NCI-H510A (cell line): ENCODE measurements around the gene DCC.

Experiments
- DNase-seq: peaks from one replicate; lab custom pipeline; 2025; lab: John Stamatoyannopoulos, UW

The DCC gene

DNA sequence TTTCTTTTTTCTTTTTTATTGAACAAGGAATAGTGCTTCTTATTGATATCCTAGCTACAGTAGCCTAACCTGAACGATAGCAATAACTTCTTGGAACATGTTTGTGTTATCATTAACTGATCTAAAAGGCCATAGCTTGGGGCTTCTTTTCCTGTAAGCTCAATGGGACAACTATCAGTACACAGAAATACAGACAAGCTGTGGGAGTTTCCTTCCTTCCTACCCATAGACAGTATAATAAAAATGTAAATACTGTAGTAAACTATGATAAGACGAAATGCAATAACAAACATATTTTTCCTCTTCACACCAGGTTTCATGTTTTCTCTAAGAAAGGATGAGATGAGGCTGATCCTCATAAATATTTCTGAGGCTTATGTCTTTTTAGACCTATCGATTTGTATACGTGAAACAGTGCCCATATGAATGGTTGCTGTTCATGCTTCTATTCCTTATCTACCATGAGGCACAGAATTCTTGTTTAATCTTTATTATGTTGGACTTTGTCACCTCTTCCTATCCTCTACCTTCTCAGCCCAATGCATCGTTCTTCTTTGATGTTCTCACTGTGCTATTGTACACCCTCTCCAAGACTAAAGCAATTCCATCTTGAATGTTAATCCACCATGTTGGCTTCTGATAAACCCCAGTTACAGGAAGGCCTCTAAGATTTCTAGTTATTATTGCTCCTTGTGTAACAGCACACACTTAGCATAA, 361.4 kb downstream of the DCC start:
- DNase-seq = no peak

DNA sequence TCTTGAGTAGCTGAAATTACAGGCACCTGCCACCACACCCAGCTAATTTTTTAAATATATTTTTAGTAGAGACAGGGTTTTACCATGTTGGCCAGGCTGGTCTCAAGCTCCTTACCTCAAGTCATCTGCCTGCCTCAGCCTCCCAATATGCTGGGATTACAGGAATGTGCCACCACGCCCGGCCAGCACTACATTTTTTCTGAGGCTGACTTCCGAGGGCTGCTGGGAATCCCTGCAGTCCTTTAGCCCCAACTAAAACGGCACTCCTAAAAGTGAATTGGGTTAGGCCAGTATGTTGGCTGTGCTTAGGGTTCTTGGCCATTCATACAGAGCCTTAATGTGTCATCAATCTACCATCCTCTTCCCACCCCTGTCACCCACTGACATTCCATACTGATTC, 375.4 kb downstream of the DCC start:
- no peak for DNase-seq

DNA sequence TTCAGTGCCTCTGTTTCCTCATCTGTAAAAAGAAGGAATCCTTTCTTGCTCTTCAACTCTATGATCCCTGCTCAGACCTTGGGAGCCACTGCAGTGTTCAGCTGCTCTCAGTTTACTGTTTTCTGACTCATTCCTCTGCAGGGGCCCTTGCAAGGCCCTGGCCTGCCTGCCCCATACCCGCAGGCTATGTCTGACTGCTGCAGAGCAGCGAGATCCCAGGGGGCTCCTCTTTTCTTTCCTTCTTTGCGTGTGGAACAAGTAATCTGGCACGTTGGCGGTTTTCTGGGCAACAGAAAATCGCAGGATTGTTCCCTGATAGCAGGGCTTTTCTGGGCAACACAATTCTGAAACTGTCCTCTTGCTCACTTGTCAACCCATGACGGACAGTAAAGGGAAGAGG, 376.0 kb downstream of the DCC start:
- DNase-seq = no peak

DNA sequence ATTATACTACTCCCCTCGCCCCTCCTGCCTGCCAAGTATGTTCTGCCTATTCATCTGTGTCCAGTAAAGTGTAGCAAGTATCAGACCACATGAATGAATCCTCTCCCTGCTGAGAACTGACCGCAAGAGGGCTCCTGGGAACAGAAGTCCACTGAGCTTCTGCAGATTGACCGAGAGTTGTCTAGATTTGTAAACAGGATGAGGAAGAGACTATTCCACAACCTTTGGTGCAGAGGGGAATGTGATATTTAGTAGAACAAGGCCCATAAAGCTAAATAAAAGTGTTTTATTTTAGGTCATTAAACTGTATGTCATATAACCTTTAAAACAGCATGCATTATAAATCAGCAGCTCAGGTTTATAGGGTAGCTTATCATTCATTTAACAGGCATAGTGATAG, 377.0 kb downstream of the DCC start:
- no peak for DNase-seq

DNA sequence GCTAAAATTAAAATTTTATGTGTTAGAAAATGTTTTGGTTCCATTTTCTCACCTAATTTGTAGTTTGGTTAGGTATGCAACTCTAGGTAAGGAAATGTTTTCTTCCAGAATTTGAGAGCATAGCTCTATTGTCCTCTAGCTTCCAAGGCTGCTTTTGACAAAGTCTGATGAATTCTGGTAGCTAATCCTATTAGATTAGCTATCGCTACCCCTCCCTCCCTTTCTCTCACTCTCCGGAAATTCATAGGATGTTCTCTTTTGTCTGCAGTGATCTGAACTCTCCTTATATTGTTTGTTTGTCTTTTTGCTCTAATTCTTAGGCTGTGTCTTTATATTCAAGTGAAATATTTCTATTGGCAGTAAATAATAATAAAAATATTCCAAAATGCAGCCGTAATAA, 382.9 kb downstream of the DCC start:
- no peak for DNase-seq

DNA sequence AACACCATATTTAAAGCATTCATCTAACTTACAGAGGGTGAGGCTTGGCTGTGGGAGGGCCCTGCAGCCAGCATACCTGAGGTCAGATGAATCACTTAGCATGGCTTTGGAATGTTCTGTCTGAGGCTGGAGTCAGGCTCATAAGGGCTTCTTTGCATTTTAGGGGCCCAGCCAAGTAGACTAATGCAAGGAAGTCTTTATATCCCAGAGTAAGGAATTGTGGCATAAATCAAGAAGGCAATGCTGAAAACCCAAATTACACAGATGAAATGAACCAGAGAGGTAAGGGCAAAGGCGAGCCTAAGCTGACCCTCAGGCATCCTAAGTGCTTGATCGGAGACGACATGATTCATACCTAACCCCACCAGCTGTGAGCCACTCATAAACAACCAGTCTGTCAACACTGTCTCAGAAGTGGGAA, 383.6 kb downstream of the DCC start:
- DNase-seq = no peak

DNA sequence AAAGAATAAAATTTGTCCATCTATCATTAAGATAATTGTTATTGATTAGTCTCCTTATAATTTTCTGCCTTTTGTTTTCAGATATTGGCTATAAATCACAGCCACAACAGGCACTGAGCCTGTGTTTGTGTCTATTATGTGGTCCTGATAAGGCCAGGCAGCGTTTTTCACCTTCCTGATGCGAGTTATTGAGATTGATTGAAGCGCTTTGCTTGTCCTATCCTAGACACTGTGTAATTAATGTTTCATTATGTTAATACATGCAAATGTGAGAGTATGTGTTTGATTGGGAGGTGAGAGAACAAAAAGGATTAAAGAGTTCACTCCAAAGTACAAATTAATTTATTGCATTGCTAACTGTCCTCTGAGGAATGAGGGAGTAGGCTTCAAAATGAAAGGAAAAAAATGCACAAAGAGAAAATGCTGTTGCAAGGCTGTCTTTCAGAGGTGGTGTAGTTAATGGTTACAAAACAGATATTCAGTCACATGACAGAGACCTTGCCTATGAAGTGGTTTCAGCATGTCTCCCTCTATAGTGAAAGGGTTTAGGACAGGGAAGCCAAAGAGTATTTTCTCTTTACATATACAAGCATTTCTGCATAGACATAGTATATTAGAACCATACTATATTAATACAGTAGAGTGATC, 391.1 kb downstream of the DCC start:
- DNase-seq = no peak

DNA sequence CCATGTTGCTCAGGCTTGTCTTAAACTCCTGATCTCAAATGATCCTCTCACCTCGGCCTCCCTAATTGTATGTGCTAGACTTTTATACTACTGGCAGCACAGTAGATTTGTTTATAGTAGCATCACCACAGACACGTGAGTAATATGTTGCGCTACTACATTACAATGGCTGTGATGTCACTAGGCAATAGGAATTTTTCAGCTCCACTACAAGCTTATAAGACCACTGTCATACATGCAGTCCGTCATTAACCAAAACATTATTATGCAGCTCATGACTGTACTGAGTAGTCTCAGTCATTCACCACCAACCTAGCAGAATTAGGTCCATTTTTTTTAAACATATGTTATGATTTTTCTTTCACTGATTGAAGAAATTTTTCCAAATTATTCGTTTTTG, 398.9 kb downstream of the DCC start:
- DNase-seq = no peak

DNA sequence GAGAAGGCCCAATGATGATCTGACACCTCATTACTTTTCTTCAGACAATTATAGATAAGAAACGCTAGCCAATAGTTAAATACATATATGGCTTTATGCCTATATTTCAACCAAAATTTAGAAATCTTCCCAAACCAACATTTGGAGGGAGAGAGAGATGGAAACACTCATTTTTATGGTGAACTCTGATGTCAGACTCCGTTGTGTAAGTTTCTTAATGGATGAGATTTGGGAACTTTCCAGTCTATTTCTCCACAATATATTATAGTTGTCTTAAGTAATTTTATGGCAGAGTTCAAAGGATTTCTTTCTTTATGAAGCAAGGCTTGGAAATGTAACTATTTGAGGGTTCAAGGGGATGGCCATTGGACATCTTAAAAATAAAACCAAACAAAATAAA, 407.0 kb downstream of the DCC start:
- DNase-seq = no peak

DNA sequence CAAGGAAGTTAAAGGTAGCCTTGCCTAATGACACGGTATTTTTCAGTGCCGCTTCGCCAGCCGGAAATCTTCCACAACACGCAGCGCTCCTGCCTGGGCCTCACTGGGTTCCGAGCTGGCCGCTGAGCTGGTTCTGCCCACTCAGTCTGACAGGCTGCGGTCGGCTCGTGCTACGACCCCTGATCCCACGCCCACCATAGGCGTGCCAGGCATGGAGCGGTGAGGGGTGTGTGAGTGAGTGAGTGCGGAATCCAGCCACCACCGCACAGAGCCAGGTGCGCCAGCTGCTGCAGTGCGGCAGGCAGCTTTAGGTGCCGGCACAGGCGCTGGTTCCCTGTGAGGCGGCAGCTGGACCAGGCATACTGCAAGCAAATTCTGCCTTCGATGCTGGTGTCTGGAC, 407.9 kb downstream of the DCC start:
- DNase-seq = no peak

DNA sequence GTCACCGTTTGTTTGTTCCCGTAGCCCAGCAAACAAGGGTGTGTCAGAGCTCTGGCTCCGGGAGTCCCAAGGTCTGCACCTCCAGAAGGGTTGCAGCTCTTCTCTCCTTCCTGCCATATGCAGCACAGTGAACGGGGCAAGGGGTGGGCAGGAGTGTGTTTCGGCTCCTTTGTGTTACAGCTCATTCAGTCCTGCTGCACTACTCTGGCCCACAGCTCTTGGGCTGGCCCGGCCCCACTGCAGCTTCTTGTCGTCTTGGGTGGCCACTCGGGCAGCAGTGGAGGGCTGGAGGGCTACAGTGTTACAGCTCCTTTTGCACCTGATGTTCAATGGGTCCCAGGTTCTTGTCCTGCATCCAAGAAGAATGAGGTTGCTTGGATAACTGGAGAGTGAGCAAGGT, 408.3 kb downstream of the DCC start:
- no peak for DNase-seq

DNA sequence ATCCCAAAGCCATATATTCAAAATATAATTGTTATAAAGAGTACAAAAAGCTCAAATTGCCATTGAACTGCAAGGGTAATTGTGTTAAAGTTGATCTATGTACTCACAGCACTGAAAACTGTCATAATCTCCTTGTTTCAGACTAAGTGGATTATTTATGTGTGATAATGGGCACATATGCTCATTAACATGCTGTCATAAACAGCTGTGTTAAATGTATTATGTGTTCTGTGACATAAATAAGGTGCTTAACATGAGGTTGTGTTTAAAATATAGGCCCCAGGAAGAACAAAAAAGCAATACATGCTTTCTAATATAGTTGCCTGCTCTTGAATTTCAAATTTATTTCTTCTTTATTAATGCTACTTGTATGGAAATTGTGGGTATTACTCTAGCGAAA, 409.5 kb downstream of the DCC start:
- DNase-seq = no peak

DNA sequence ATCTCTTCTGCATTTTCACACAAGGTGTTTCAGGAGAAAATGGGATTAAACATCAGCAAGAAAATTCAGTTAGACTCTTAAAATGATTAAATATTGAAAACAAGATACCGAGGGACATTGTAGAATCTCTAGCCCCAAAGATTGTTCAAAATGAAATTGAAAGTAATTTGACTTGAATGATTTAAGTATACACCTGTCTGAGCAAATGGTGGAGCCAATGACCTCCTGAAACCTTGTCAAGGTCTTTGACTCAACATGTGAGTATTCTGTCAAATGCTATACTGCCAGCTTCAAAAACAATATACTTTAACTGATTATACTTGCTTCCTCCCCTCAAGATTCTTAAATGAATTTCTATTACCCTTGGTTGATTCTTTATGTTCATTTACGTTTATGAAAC, 411.0 kb downstream of the DCC start:
- no peak for DNase-seq

DNA sequence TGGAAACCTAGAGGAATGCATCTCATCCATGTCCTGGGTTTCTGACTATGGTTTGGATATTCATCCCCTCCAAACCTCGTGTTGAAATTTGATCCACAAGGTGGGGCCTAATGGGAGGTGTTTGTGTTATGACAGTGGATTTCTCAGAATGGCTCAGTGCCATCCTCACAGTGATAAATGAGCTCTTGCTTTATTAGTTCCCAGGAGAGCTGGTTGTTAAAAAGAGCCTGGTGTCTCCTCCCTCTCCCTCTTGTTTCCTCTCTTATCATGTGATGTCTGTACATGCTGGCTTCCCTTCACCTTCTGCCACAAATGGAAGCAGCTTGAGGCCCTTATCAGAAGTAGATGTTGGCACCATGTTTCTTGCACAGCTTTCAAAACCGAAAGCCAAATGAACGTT, 424.3 kb downstream of the DCC start:
- peak; percentile 13 for DNase-seq

DNA sequence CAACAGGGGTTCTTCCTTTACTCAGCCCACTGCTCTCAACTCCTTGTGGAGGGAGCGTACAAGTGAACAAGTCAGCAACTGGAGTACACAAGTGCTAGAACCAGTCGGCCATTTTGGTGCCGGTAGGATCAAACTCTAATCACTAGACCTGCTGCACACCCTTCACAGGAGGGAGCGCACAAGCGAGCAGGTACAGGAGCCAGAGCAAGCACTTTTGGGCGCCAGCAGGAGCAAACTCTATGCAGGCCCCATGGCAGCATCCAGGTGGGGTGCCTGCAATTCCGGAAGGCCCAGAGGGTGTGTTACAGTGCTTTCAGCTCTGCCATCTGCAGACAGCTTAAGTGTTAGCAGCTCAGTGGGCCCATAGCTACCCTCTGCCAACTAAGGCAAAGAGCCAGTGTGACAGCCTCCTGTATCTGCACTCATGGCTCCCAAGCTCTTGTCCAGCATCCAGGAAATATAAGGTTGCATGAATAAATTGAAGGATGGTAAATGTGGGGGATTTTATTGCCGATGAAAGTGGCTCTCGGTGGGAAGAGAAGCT, 426.1 kb downstream of the DCC start:
- DNase-seq = no peak

DNA sequence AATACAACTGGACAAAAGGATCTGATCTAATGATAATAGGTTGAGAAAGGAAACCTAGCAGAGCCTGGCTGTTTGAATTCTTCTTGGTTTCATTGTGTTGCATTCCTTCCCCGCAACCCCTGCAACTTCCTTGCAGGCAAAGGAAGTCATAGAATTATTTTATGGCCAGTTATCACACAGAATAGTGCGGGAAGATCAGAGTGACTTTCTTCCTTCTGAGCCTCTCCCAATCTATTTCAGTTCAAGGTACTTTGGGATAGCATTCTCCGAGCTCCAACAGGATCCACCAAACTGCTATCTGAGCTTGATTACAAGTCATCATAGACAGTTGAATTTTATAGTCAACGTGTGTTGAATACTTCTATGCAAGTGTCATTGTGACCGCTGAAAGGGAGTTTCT, 441.1 kb downstream of the DCC start:
- DNase-seq = no peak

DNA sequence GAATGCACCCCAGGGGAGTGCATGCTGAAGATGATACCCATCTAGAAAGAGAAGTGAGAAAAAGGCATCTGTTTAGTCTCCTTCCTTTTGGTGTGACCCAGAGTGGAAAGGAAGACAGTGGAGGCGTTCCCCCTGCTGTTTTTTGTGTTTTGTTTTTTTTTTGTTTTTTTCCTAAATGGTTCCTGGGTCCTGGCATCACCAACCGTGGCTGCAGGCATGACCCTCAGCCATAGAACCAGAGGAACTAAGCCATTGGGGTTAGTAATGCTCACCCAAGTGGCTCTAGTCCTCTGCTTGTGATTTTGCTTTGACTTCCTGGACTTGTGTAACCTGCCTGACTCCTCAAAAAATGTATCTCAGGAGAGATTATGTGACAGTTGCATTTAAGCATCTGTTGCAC, 451.3 kb downstream of the DCC start:
- DNase-seq = no peak

DNA sequence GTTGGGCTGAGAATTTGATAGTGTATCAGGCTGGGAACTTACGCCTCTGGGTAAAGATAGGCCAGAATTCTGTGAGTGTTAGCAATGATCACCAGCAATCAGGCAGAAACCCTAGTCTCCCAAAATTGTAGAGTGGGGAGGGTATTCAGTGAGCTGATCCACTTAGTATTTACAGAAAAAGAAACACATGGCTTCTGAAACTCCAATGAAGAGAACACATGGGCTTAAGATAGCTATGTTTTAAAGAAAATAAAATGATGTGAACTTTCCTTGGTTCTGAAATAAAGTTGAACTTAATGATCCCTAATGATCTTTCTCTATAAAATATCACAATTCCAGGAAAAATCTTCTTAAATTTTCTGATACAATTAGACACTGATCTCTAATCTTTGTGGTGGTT, 472.8 kb downstream of the DCC start:
- no peak for DNase-seq

DNA sequence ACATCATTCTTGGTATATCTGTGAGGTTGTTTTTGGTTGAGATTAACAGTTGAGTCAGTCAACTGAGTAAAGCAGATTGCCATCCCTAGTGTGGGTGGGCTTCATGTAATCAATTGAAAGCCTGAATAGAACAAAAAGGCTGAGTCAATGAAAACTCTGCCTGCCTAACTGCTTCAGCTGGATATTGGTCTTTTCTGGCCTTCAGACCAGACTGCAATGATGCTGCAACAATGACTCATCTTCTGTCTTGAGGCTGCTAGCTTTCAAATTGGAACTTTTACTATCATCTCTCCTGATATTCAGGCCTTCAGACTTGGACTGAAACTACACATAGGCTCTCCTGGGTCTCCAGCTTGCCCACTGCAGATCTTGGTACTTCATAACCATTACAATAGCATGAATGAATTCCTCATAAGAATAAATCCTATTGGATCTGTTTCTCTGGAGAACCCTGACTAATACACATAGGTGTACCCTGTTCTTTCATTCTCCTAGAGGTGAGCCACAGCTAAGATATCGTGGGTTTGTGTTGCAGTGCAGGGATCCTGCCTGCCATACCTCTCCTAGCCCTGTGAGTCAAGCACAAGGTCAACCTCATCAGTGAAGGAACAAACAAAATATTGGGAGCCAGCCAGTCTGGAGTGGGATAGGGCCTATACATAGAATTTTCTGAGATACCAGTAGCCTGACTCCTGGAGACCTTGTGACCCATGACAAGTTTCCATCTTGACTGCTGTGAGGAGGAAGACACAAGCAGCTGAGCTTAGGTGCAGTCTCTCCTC, 473.8 kb downstream of the DCC start:
- no peak for DNase-seq

DNA sequence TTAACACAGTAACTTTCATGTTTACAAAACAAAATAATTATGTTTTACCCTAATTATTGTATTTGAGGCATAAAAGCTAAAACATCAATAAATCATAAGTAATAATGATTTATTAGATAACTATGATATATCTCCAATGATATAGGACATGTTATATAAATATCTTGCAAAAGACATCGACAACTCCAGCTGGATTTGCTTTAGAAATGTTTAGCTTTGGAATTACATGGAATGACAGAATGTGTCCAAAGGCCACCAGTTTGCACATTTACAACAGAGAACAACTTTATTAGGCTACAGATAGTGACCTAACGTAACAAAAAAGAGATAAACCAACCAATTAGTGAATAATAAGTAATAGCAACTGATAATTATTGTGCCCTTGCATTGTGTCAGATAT, 475.7 kb downstream of the DCC start:
- DNase-seq = no peak

DNA sequence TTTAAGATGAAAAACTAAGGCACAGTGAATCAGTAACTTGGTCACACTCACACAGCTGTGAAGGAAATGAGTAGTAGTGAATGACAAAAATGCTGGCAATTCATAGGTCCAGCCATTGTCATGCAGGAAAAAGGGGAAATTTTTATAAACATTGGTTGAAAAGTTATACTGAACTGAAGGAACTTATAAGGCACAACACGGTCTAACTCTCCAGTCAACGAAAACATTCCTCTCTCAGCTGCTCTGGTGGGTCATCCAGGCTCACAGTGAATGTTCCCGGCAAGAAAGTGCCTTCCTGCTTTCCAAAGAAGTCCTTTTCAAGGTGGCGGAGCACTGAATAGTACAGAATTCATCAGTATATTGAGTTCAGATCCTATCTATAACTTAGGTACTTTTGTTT, 476.1 kb downstream of the DCC start:
- no peak for DNase-seq

DNA sequence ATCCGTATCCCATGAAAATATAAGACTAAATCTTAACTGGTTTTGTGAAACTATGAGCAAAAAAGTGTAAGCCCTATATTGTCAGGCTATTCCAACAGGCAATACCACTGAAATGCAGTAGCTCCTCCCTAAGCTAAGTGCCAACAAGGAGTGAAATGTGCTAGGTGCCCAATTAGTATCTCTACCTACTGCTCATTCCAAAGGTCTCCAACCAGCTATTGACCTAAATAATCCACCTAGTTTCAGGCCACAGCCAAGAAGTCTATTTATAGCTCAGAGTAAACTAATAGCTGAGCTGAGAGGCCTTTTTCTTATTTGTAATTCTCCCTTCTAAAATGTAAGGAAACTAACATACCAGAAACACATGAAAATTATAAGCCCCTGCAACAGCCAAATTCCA, 482.2 kb downstream of the DCC start:
- no peak for DNase-seq

DNA sequence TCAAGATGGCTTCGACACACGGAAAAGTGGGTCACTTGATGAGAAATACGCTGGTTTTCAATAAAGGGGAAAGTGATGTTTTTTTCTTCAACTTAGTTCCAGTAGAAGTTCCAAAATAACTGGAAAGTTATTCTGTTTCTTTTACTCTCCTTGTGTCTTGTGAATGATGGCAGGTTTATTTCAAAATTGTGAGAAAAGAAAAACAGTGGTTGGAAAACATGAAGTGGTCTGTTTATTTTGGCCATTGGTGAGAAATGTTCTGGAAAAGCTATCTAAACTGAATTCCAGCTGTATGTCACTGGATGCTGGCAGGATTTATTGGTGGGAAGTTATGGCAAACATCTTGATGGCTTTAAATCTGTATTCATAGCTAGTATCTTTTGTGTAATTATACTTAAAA, 484.1 kb downstream of the DCC start:
- no peak for DNase-seq
